Stimulated activated CD4-positive, alpha-beta T cell treated with anti-CD3 and anti-CD28 coated beads, Interleukin-1b, Interleukin-23, amount 100 ng/mL, for 4 hours (primary cell): ENCODE results near the gene WIPF2.
A peak's percentile ranks its signal among the peaks of the same experiment; 100 is the strongest.

ENCODE experiments used
- DNase-seq, 2 donors: peaks; one replicate each; pipeline ENCODE4 v3.0.0-alpha.2; 2020; ENCODE audit warnings: low read depth in 2 of 2

Gene WIPF2

GRCh38 chr17:40218740-40219593 lies at the start of gene WIPF2:
Gene WIPF2, plus strand, starts transcription at chr17:40219304. Its CDS starts 37,156 bp downstream, at chr17:40256460.
- peak; percentile 93 to 94 for DNase-seq

GRCh38 chr17:40170325-40170724 lies 48.8 kb upstream of the WIPF2 start:
- DNase-seq, result no peak

GRCh38 chr17:40171750-40172149 lies 47.4 kb upstream of the WIPF2 start:
- no peak for DNase-seq

GRCh38 chr17:40173091-40173777 lies 45.9 kb upstream of the WIPF2 start:
- no peak for DNase-seq

- no peak for DNase-seq
Measured at GRCh38 chr17:40173778-40174135, 45.3 kb upstream of the WIPF2 start.

- no peak for DNase-seq
Measured at GRCh38 chr17:40174514-40174913, 44.6 kb upstream of the WIPF2 start.

GRCh38 chr17:40175928-40176753 lies 43.0 kb upstream of the WIPF2 start:
- no peak for DNase-seq

- DNase-seq, result no peak
Measured at GRCh38 chr17:40176754-40177110, 42.4 kb upstream of the WIPF2 start.

GRCh38 chr17:40177275-40177874 lies 41.7 kb upstream of the WIPF2 start, which contains the start of gene RAPGEFL1:
Gene RAPGEFL1, plus strand, starts transcription at chr17:40177470. Its CDS starts 392 bp downstream, at chr17:40177862.
- peak; percentile 88 to 89 for DNase-seq

GRCh38 chr17:40178021-40178601 lies 41.0 kb upstream of the WIPF2 start:
- DNase-seq, result no peak

GRCh38 chr17:40178660-40179059 lies 40.4 kb upstream of the WIPF2 start:
- DNase-seq, result no peak

GRCh38 chr17:40179923-40180659 lies 39.0 kb upstream of the WIPF2 start:
- no peak for DNase-seq

- DNase-seq, result no peak
Measured at GRCh38 chr17:40180694-40181093, 38.4 kb upstream of the WIPF2 start.

GRCh38 chr17:40181205-40181604 lies 37.9 kb upstream of the WIPF2 start:
- no peak for DNase-seq

GRCh38 chr17:40182606-40183005 lies 36.5 kb upstream of the WIPF2 start:
- no peak for DNase-seq

- no peak for DNase-seq
Measured at GRCh38 chr17:40187238-40187637, 31.9 kb upstream of the WIPF2 start.

- DNase-seq, result no peak
Measured at GRCh38 chr17:40188694-40189093, 30.4 kb upstream of the WIPF2 start.

GRCh38 chr17:40190197-40191021 lies 28.7 kb upstream of the WIPF2 start:
- DNase-seq, result no peak

- DNase-seq, result peak; percentile 35 to 49
Measured at GRCh38 chr17:40191237-40192208, 27.6 kb upstream of the WIPF2 start.
